HepG2 (cell line): Measurements from ENCODE around the gene ACAT2. TPM values are rescaled to one million over a fixed set of nuclear protein-coding genes. Genes with fewer than 3 reads are reported as not detected.
"Not testable (repeated sequence)": the region's sequence is repeated elsewhere in the genome, so short reads cannot be mapped to it uniquely, and the experiment has no call there.

Source experiments
- ATAC-seq: fragments of 200-7000 bp; cut with Tn5 transposase; 3 replicates; pipeline ENCODE4 v1.9.1; 2020; ENCODE audit warnings: mild to moderate bottlenecking, moderate library complexity
- BruUV-seq: library from RNA; stranded (reverse); fragments of 400-500 nt; replicated peaks from 2 replicates; lab custom pipeline; 2021; lab: Mats Ljungman, UMichigan
- CTCF ChIA-PET: fragments of 300-600 bp; formaldehyde crosslinking; extraction: SDS; loops from one replicate; lab custom pipeline; 2021; ENCODE audit warnings: low total read pairs, inconsistent platforms, low intra/inter-chr PET ratio; lab: Yijun Ruan, JAX
- POLR2A ChIA-PET: fragments of 350-600 bp; sonication (Branson Sonifier 250); formaldehyde crosslinking; loops from one replicate; lab custom pipeline; 2020; ENCODE audit warnings: antibody characterized with exemption, inconsistent platforms; lab: Yijun Ruan, JAX
- DNase-seq: peaks from one replicate; pipeline ENCODE4 v3.0.0-alpha.2; 2015; ENCODE audit warnings: low spot score
- FAIRE-seq: peaks from 3 replicates; lab custom pipeline; 2011; peaks lifted over from hg19 to GRCh38; lab: Jason Lieb, UNC
- H2AFZ ChIP-seq: one replicate; pipeline ENCODE4 v1.6.1; 2011; ENCODE audit warnings: low read length, inconsistent platforms
- H3K27ac ChIP-seq: fragments of 300-600 bp; 3 replicates; pipeline ENCODE4 v1.8.0; 2011; ENCODE audit warnings: mixed run types, mild to moderate bottlenecking, mixed read lengths, low read length, inconsistent platforms; ENCODE audit not compliant: insufficient read depth; ENCODE audit errors: extremely low read length
- H3K27me3 ChIP-seq, 2 experiments: fragments of 200-600 bp in 1 of 2; 2 replicates in 1 of 2; 3 replicates in 1 of 2; pipeline versions ENCODE4 v1.6.0 to v1.8.0; 2011; ENCODE audit warnings: low read length in 2 of 2, mild to moderate bottlenecking in 2 of 2, moderate library complexity in 2 of 2, inconsistent platforms in 1 of 2; ENCODE audit not compliant: insufficient read depth in 2 of 2, control insufficient read depth in 1 of 2
- H3K36me3 ChIP-seq, 2 experiments: fragments of 200-600 bp in 1 of 2; replicated peaks in 1 of 2; 2 replicates in 1 of 2; 3 replicates in 1 of 2; pipeline versions ENCODE4 v1.5.1 to v1.8.0; 2011; ENCODE audit warnings: low read length in 2 of 2, inconsistent platforms in 1 of 2; ENCODE audit not compliant: insufficient read depth in 2 of 2, control insufficient read depth in 1 of 2
- H3K4me1 ChIP-seq: 2 replicates; pipeline ENCODE4 v1.5.1; 2012; ENCODE audit warnings: low read length, inconsistent platforms; ENCODE audit not compliant: insufficient read depth
- H3K4me2 ChIP-seq: 2 replicates; pipeline ENCODE4 v1.6.0; 2011; ENCODE audit warnings: low read depth, low read length, inconsistent platforms
- H3K4me3 ChIP-seq, 3 experiments: fragments of 200-600 bp in 1 of 3; sonication (generic), shearing (Covaris generic) in 1 of 3; replicated peaks in 1 of 3; 2 replicates each; pipeline ENCODE4 v1.5.1; 2011 to 2016; ENCODE audit warnings: low read length in 3 of 3, inconsistent platforms in 2 of 3, low read depth in 2 of 3, mild to moderate bottlenecking in 2 of 3, control low read depth in 1 of 3, mixed read lengths in 1 of 3; ENCODE audit not compliant: insufficient read depth in 1 of 3
- H3K79me2 ChIP-seq: one replicate; pipeline ENCODE4 v1.6.1; 2011; ENCODE audit warnings: low read length, inconsistent platforms; ENCODE audit not compliant: insufficient read depth
- H3K9ac ChIP-seq: 2 replicates; pipeline ENCODE4 v1.6.0; 2011; ENCODE audit warnings: mild to moderate bottlenecking, low read depth, low read length, inconsistent platforms; ENCODE audit not compliant: insufficient read depth
- H3K9me3 ChIP-seq: 2 replicates; pipeline ENCODE4 v1.5.1; 2012; ENCODE audit warnings: mild to moderate bottlenecking, low read length
- H4K20me1 ChIP-seq: 2 replicates; pipeline ENCODE4 v1.6.0; 2011; ENCODE audit warnings: inconsistent platforms, mild to moderate bottlenecking, low read length, moderate library complexity; ENCODE audit not compliant: insufficient read depth
- IKZF4 ChIP-seq: sonication (generic); formaldehyde crosslinking; IDR thresholded peaks from 2 replicates; pipeline ENCODE4 v1.5.1; 2020; ENCODE audit warnings: borderline replicate concordance, mild to moderate bottlenecking, low read depth, missing genetic modification reagents; ENCODE audit errors: not compliant biosample characterization
- THAP8 ChIP-seq: sonication (generic); formaldehyde crosslinking; IDR thresholded peaks from 2 replicates; pipeline ENCODE4 v1.5.1; 2020; ENCODE audit warnings: missing genetic modification reagents, mild to moderate bottlenecking, borderline replicate concordance
- ZNF121 ChIP-seq: sonication (generic); formaldehyde crosslinking; IDR thresholded peaks from 2 replicates; pipeline ENCODE4 v1.5.0; 2020; ENCODE audit warnings: mild to moderate bottlenecking, missing genetic modification reagents
- ZNF792 ChIP-seq: IDR thresholded peaks from 2 replicates; pipeline ENCODE4 v1.6.1; 2016
- WGBS: methylation state at CpG from one replicate; pipeline ENCODE4 v1.1.6; 2017; ENCODE audit warnings: low lambda C conversion rate; 5-methylcytosine and 5-hydroxymethylcytosine counted together
- in situ Hi-C: cut with HindIII; loops from 2 replicates; pipeline ENCODE4 v1.10.0; 2017; ENCODE audit warnings: low pct_unique_long_range_greater_than_20kb; ENCODE audit not compliant: extremely low pct_ligation_motif_present
- intact Hi-C: fragments of 100-400 bp; cut with micrococcal nuclease; formaldehyde crosslinking; loops from one replicate; pipeline ENCODE4 v1.10.0; 2022; ENCODE audit not compliant: unreplicated experiment
- polyA plus RNA-seq, 8 experiments: library from polyadenylated mRNA; depleted of rRNA in 3 of 8; stranded (reverse) in 7 of 8; unstranded in 1 of 8; fragments of >200 nt; fragmentation: Illumina TruSeq in 4 of 8; extraction: Trizol in 4 of 8; gene quantifications; 2 replicates each; pipeline versions ENCODE4 v1.2.1 to v1.2.3, GENCODE V29; 2011 to 2016; ENCODE audit warnings: low read depth in 4 of 8, missing spikeins in 1 of 8, mixed read lengths in 1 of 8; ENCODE audit not compliant: insufficient read depth in 1 of 8
- total RNA-seq, 5 experiments: library from RNA; depleted of rRNA; stranded (reverse); fragments of >200 nt; fragmentation: Illumina TruSeq; extraction: Trizol; gene quantifications; 2 replicates each; pipeline ENCODE4 v1.2.3, GENCODE V29; 2016; ENCODE audit warnings: low read depth in 1 of 5

ACAT2 gene
- total and polyA plus RNA-seq, 2 of the 13 experiments (the other 11 are each of a cell fraction or from before 2014, with no cell fraction given) = 121 to 534 TPM

- in situ Hi-C loops, H3K36me3 ChIP-seq: not testable (repeated sequence)
Measured at GRCh38 chr6:159721981-159722380, 39.9 kb upstream of the ACAT2 start.

GRCh38 chr6:159722655-159723054 is 39.2 kb upstream of the ACAT2 start:
- ChIA-PET CTCF (no interaction called here), POLR2A (interaction anchor here (9.1 to 13.1 kb wide), 3 partner anchors 30 to 68 kb away, joined by 144 to 175 read pairs (median 165); partner anchors contain the start of genes ACAT2, MRPL18, SOD2 and TCP1)
- H3K27ac ChIP-seq = no peak overlapping the region
- no peak for TF ChIP-seq IKZF4 (CRISPR knock-in tag)
- TF ChIP-seq ZNF792 (CRISPR knock-in tag) = peak; percentile 100
- no peaks in the 10 kb centered on the region for H3K36me3 ChIP-seq
- ATAC-seq (no peak), FAIRE-seq (no peak), DNase-seq (no peak)
- H3K9ac ChIP-seq = no peak overlapping the region
- H3K4me1 ChIP-seq = peaks cover 30% of the 10 kb centered on the region
- H3K79me2 ChIP-seq = peaks cover 49% of the 10 kb centered on the region
- no peak overlapping the region for H3K4me3 ChIP-seq
- no peaks in the 10 kb centered on the region for H3K9me3 ChIP-seq
- no peak overlapping the region for H2AFZ ChIP-seq
- intact Hi-C loops (no loop called here), in situ Hi-C loops (no loop called here)
- BruUV-seq = no TSS peak
- peaks cover 4% of the 10 kb centered on the region; the same call in 1 of the 2 replicates for H4K20me1 ChIP-seq
- H3K4me2 ChIP-seq = no peak overlapping the region
- H3K27me3 ChIP-seq = no peaks in the 10 kb centered on the region

More at GRCh38 chr6:159721981-159722380, 39.9 kb upstream of the ACAT2 start:
- BruUV-seq, intact Hi-C loops, H3K4me2 ChIP-seq, DNase-seq, CTCF ChIA-PET, H3K27me3 ChIP-seq, ATAC-seq, FAIRE-seq, H3K27ac ChIP-seq, H3K4me3 ChIP-seq, H4K20me1 ChIP-seq, H2AFZ ChIP-seq, H3K9me3 ChIP-seq, H3K9ac ChIP-seq: not testable (repeated sequence)
- Histone ChIP-seq H3K79me2 (peaks cover 47% of the 10 kb centered on the region), H3K4me1 (peaks cover 30% of the 10 kb centered on the region)
- POLR2A ChIA-PET = interaction anchor here (9.1 to 13.1 kb wide), 2 partner anchors 29 to 39 kb away, joined by 144 to 175 read pairs; partner anchors contain the start of genes ACAT2 and SOD2
- TF ChIP-seq ZNF121 (CRISPR knock-in tag) (peak; percentile 67; the same call in 1 of the 2 replicates), THAP8 (CRISPR knock-in tag) (0 out of 2 replicates have a peak, but pooled peaks have one; percentile 24)
- 97% methylated on average over 3 of the region's 3 CpGs for WGBS
